ENCODE results near the gene CTSH.

The CTSH gene

GRCh38 chr15:78977591-78978347, 32.9 kb upstream of the CTSH start:
- DNase-seq = no peak

- DNase-seq = no peak
Measured at GRCh38 chr15:78977091-78977571, 32.3 kb upstream of the CTSH start.

GRCh38 chr15:78976691-78977090, 31.8 kb upstream of the CTSH start:
- DNase-seq = no peak

- DNase-seq = no peak
Measured at GRCh38 chr15:78974272-78974918, 29.5 kb upstream of the CTSH start.

- no peak for DNase-seq
Measured at GRCh38 chr15:78969687-78970349, 25.0 kb upstream of the CTSH start.

- peak; percentile 61 for DNase-seq
Measured at GRCh38 chr15:78968539-78969271, 23.9 kb upstream of the CTSH start.

GRCh38 chr15:78968114-78968513, 23.3 kb upstream of the CTSH start:
- no peak for DNase-seq

GRCh38 chr15:78960308-78960707, 15.5 kb upstream of the CTSH start:
- DNase-seq = no peak

GRCh38 chr15:78959360-78959759, 14.5 kb upstream of the CTSH start:
- DNase-seq = no peak

- no peak for DNase-seq
Measured at GRCh38 chr15:78957416-78958093, 12.7 kb upstream of the CTSH start.

GRCh38 chr15:78956937-78957336, 12.1 kb upstream of the CTSH start:
- DNase-seq = no peak

GRCh38 chr15:78955355-78955754, 10.5 kb upstream of the CTSH start:
- no peak for DNase-seq

- DNase-seq = peak; percentile 63
Measured at GRCh38 chr15:78951841-78952238, 7.0 kb upstream of the CTSH start.

GRCh38 chr15:78950902-78951840, 6.3 kb upstream of the CTSH start:
- DNase-seq = peak; percentile 49

GRCh38 chr15:78950343-78950742, 5.5 kb upstream of the CTSH start:
- DNase-seq = peak; percentile 16

- peak; percentile 56 for DNase-seq
Measured at GRCh38 chr15:78949461-78949860, 4.6 kb upstream of the CTSH start.

GRCh38 chr15:78947506-78947905, 2.7 kb upstream of the CTSH start:
- DNase-seq = no peak

- DNase-seq = no peak
Measured at GRCh38 chr15:78946493-78946892, 1.6 kb upstream of the CTSH start.

- DNase-seq = peak; percentile 50
Measured at GRCh38 chr15:78944202-78944625, 632 bp downstream of the CTSH start.

- no peak for DNase-seq
Measured at GRCh38 chr15:78943692-78944091, 1.2 kb downstream of the CTSH start.

- no peak for DNase-seq
Measured at GRCh38 chr15:78942741-78943140, 2.1 kb downstream of the CTSH start.

All from DMS53 (cell line).